ENCODE data around the gene TCF12.
"Not testable (repeated sequence)": the region's sequence is repeated elsewhere in the genome, so short reads cannot be mapped to it uniquely, and the experiment has no call there.

Gene TCF12

GRCh38 chr15:57095896-57096295 lies 177.5 kb downstream of the TCF12 start:
- no peak for DNase-seq

DNA sequence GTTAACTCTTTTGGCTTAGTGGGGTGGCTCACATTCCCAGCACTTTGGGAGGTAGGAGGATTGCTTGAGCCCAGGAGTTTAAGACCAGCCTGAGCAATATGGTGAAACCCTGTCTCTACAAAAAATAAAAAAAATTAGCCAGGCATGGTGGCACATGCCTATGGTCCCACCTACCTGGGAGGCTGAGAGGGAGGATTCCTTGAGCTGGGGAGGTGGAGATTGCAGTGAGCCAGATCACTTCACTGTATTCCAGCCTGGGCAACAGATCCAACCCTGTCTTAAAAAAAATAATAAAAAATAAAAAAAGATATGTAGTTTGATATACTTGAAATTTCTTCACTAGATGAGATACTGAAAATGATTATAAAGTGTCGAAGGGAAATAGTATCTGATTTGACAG lies 178.8 kb downstream of the TCF12 start:
- no peak for DNase-seq

GRCh38 chr15:57097919-57098543 lies 179.6 kb downstream of the TCF12 start:
- not testable (repeated sequence) for DNase-seq

- no peak for DNase-seq
Measured at GRCh38 chr15:57098896-57099295, 180.5 kb downstream of the TCF12 start.

DNA sequence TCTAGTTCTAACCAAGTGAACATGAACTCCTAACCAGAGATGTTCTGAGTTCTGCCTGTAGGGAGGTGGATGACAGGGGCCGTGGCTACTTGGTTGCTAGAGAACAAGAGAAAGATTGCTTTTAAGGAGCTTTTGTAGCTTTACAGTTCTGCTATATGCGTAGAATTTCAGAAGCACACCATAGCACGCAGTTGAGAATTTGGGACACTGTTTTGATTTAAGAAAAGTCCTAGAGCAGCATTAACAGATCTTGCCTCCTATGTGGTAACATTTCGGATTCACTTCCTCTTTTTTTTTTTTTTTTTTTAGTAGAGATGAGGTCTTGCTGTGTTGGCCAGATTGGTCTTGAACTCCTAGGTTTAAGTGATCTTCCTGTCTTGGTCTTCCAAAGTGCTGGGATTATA lies 181.7 kb downstream of the TCF12 start:
- no peak for DNase-seq

DNA sequence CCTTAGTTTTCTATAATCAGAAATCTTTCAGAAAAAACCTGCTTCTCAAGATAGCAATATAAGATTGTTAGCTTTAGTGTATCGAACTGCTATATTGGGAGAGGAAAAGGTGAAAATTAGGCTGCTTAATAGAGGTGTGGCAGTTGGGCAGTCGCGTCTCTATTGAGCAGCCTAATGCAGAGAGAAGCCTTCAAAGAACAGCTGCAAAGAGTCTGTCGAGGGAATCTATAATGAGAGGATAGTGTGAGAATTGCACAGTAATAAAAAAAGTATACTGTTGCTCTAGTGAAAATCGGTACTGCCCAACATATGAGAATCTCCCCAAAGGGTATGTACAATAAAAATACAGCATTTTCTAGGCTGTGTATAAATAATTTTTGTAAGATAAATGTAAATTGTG lies 184.4 kb downstream of the TCF12 start:
- DNase-seq, result no peak

DNA sequence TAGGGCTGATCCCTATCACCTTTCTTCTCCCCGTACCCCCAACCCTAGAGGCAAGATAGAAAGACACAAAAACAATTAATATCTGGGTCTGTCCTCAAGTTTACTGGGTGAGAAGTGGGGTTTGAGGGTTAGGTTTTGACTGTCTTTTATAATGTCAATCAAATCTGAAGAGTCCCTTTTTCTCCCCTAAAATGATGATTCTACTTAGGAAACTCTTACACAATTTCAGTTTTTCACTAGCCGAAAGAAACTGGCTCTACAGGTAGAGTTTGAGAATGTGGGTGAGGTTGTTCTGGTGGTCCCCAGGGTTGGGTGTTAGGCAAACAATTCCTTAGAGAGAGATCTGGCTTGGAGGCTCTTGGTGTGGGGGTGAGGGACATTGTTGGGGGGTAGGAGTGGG lies 189.9 kb downstream of the TCF12 start:
- DNase-seq, result no peak

DNA sequence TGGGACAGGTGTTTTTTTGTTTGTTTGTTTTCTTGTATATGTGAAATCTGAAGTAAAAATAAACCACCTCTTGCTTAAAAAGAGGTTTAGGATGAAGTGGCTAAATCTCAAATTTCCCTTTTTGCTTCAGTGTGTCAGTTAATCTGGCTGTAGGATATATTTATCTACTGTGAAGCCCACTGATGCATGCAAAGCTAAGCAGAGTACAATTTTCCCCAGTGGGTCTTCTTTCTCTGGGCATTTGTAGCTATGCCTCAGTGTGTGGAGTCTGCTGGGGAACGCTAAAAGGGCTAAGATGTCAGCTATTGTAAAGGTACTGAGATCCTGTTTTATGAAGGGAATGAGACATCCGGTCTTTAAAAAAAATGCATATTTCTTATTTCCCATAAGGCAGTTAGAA lies 190.6 kb downstream of the TCF12 start:
- peak in 1 of 2 experiments; percentile 6 for DNase-seq

DNA sequence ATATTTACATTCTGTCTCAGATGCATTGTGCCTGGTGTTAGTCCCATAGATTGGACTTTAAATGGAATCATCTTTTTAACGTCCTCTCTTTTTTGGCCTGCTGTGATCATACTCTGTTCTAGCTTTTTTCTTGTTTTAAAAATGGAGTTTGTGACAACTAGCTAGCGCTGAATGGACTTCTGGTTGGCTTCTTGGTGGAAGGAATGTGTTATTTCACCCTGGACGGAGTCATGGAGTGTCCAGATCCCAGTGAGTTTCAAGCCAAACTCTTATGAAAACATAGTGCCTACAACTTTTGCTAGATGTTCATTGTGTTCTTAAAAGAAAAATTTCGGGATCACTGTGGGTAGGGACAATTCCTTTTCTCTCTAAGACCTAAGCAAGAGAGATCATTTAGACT lies 192.6 kb downstream of the TCF12 start:
- no peak for DNase-seq

- no peak for DNase-seq
Measured at GRCh38 chr15:57112178-57112577, 193.7 kb downstream of the TCF12 start.

DNA sequence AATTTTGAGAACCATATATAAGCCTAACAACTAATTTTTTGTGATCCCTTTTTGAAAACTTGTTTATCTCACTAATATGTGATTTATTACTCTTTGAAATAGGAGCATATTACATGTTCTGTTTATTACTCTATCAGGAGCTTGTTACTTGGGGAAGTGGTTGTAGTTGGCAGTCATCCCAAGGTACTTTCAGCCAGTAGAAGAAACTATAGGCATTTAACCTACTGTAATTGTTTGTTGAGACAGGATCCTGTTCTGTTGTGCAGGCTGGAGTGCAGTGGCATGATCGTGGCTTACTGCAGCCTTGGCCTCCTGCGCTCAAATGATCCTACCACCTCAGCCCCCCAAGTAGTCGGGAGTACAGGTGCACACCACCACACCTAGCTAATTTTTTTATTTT lies 195.6 kb downstream of the TCF12 start:
- DNase-seq, result no peak

GRCh38 chr15:57118013-57118799 lies 199.8 kb downstream of the TCF12 start:
- peak in 1 of 2 experiments; percentile 20 for DNase-seq

DNA sequence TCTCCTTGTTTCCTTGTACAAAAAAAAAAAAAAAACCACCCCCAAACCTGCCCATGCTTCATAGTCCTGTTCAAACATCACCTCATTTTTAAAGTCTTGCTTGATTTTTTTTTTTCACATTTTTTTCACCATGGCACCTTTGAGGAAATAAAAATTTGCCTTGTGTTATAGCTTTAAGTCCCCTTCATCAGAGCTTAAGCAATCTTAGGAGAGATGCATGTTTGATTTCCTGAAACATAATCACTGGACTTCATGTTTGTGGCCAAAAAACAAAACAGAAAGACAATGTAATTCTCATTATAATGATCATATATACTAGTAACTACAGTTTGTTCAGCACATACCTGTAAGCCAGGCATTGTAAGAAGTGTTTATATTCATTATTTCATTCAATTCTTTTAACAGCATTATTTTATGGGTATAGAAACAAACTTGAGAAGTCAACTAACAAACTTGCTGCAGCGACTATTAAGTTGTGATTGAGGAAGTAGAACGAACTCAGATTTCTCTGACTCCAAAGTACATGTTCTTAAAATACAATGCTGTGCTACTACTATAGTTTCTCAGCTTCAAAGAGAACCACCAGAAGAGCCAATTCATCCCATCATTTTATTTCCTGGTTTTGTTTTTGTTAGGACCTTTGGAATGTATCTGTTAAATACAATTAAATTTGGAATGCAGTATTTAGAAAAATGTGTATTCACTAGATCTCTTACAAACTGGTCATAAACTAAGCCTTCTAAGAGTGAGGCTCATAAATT lies 203.8 kb downstream of the TCF12 start:
- DNase-seq, result no peak

GRCh38 chr15:57124036-57124435 lies 205.6 kb downstream of the TCF12 start:
- DNase-seq, result no peak

DNA sequence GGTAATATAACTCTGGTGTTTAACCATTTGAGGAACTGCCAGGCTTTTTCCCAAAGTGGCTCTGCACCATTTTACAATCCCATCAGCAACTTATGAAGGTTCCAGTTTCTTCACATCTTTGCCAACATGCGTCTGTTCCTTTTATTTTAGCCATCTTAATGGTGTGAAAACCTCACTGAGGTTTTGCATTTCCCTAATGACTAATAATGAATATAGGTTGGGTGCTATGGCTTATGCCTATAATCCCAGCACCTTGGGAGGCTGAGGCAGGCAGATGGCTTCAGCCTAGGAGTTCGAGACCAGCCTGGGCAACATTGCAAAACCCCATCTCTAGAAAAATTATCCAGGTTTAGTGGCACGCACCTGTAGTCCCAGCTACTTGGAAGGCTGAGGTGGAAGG lies 210.6 kb downstream of the TCF12 start:
- DNase-seq, result no peak

- no peak for DNase-seq
Measured at GRCh38 chr15:57130956-57131355, 212.5 kb downstream of the TCF12 start.

DNA sequence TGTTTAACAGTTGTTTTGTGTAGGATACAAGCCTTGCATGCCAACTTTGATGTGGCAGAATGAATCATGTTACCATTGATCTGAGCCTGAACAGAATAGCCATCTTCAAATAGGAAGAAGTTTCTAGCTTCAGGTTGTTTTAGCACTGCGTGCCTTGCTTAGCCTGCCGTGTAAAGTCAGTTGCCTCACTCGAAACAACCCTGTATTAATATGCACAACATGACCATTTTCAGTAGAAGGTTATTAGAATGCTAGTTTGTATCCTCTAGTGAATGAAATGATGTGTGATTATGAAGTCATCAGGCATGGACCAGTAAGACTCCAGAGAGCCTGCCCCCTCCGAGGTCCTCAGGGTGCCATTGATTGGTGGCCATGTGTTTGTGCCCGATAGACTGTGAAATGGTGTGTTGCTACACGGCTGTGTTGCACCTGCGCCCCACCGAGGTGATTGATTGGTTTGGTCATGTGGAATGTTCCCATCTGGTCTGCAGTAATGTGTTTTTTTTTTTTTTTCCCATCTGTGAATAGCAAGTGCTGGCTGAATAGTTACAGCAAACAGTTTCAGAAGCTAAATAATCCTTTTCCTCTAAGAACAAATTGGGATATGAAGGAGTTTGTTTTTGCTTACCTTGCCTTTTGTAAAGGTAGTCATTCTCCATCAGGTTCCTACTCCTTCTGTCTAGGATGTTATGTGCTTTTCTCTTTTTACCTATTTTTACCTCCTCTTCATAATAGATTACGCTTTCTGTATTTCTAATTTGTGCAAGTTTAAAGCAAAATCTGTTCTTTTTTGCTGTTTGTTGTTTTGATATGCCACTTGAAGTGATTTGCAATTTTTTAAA lies 214.9 kb downstream of the TCF12 start:
- peak; percentile 75 to 94 for DNase-seq

DNA sequence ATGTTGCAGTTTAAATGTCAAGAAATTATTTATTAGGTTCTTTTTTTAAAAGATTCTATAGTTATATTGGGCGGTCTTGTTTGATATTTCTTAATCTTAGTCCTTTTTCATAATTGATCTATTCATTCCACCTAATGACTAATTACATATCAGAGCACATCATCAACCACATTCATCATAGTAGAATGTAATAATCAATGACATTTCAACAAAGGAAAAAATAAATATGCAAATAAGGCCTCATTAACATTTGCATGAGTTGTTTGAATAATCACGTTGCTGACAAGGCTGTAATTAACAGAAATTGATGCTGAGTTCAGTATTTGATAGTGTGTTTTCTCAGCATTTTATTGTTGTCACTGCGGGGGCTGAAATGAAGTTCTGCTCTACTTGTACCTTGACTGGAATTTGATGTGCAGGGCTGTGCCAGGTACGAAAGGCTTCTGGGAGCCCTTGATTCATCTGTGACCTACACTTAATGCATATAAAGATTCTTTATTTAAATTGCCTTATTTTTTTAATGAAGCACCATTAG lies 215.7 kb downstream of the TCF12 start:
- DNase-seq, result no peak

DNA sequence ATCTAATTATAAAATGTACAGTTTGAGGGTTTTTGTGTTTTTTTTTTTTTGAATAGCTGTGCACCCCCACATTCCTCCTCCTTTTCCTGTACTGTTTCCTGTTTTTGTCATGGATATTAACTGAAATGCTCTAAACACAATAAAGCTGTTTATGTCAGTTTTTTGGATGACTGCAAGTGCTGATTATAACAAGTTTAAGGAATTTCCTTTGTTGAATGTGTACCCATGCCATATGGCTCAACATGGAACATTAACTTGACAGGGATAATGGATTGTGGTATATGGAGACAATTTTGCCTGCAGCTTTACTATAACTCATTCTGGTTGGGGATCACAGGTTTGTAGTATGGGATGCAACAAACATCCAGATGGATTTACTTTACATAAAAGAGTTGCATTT lies 216.4 kb downstream of the TCF12 start:
- peak; percentile 15 to 69 for DNase-seq

DNA sequence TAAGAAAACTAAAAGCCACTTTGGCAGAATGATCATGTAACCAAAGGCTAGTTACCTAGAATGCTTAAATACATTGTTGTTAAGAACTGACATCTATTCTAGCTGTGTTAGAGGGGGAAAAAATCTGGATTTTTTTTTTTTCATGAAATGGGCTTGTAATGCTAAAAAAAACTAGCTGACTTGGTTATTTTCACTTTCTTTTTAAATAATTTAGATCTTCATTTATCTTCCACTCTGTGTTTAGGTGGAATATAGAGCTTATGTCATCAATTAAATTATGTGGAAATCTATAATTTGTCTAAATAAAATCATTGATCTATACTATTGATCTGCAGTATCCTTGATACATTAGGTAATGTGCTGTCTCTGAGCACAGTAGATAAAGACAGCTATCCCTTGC lies 217.4 kb downstream of the TCF12 start:
- DNase-seq, result no peak

GRCh38 chr15:57138349-57138788 lies 219.9 kb downstream of the TCF12 start:
- peak in 1 of 2 experiments; percentile 49 for DNase-seq

DNA sequence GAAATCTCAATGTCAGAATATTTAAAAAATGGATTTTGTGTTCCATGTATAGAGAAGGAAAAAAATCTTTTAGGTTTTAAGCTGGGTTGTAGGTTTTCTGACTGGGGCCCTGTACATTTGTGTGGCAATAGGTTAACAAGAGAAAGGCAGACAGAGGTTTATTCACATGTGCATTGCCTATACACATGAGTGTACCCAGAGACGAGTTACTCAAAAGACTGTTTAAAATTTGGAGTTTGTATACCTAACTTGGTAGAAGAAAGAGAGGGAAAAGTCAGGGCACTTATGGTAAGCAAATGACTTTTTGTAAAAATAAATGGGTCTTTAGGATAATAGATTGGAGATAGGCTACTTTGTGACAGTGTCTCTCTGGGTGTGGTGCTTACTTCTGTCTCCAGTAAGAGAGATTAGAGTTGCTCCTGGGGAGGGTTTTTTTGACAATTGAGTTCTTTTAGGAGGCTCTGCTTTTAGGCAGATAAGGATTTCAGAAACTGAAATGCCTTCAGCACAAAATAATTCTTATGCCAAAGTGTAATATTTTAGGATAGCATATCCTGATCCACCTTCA lies 225.2 kb downstream of the TCF12 start:
- no peak for DNase-seq

Data from NCI-H2081 (cell line).